ENCODE results near the gene ATP2A2. TPM values are rescaled to one million over a fixed set of nuclear protein-coding genes. Genes with fewer than 3 reads are reported as not detected.

The ATP2A2 gene
- total and polyA plus RNA-seq, 4 donors: 20.9 to 198 (median 67.6) TPM

GRCh38 chr12:110333201-110333600 is 52.2 kb downstream of the ATP2A2 start:
- no peaks in the 10 kb centered on the region for H3K27me3 ChIP-seq (ENCODE audit: control insufficient read depth in 4 of 4, insufficient read depth in 4 of 4, low read length in 3 of 4)
- no peak for DNase-seq (ENCODE audit: low spot score)
- H3K9me3 ChIP-seq (ENCODE audit: control insufficient read depth in 4 of 4, low read length in 3 of 4): no peaks in the 10 kb centered on the region
- TF ChIP-seq NR2F2 (IDR thresholded peaks at IDR 0.05): no peak
- TF ChIP-seq HNF4G (IDR thresholded peaks at IDR 0.05): no peak
- TF ChIP-seq SP1 (IDR thresholded peaks at IDR 0.05): no peak
- no peak for TF ChIP-seq ZBTB33 (IDR thresholded peaks at IDR 0.05)
- TF ChIP-seq RAD21 (IDR thresholded peaks at IDR 0.05): no peak
- TF ChIP-seq, protein P1, sequence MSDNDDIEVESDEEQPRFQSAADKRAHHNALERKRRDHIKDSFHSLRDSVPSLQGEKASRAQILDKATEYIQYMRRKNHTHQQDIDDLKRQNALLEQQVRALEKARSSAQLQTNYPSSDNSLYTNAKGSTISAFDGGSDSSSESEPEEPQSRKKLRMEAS (IDR thresholded peaks at IDR 0.05): no peak
- TF ChIP-seq FOXA2 (IDR thresholded peaks at IDR 0.05): no peak
- TF ChIP-seq GABPA (IDR thresholded peaks at IDR 0.05 in 1 of 2, conservative IDR thresholded peaks at IDR 0.05 in 1 of 2): no peak
- TF ChIP-seq, protein P2, sequence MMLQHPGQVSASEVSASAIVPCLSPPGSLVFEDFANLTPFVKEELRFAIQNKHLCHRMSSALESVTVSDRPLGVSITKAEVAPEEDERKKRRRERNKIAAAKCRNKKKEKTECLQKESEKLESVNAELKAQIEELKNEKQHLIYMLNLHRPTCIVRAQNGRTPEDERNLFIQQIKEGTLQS (IDR thresholded peaks at IDR 0.05): no peak
- TF ChIP-seq HNF4A (conservative IDR thresholded peaks at IDR 0.05): no peak
- TF ChIP-seq YY1 (IDR thresholded peaks at IDR 0.05): no peak
- no peak for TF ChIP-seq JUND (IDR thresholded peaks at IDR 0.05)
- H3K9ac ChIP-seq (ENCODE audit: low read depth in 1 of 2, low read length in 2 of 2): no peak overlapping the region
- no peak overlapping the region for H3K4me3 ChIP-seq (ENCODE audit: low read depth in 1 of 3, low read length in 3 of 3)
- H3K36me3 ChIP-seq (ENCODE audit: control insufficient read depth in 4 of 4, insufficient read depth in 3 of 4, low read depth in 1 of 4, low read length in 3 of 4): peaks cover 16 to 81% (median 76%) of the 10 kb centered on the region in 4 donors
- no peaks in the 10 kb centered on the region for H3K4me1 ChIP-seq (ENCODE audit: control insufficient read depth in 4 of 4, insufficient read depth in 4 of 4, low read length in 3 of 4)
- no peak overlapping the region for H3K27ac ChIP-seq (ENCODE audit: low read depth in 1 of 2, low read length in 2 of 2)

GRCh38 chr12:110335481-110336045 is 54.5 kb downstream of the ATP2A2 start:
- peaks cover 21 to 85% (median 82%) of the 10 kb centered on the region in 4 donors for H3K36me3 ChIP-seq (ENCODE audit: control insufficient read depth in 4 of 4, insufficient read depth in 3 of 4, low read depth in 1 of 4, low read length in 3 of 4)
- no peaks in the 10 kb centered on the region for H3K27me3 ChIP-seq (ENCODE audit: control insufficient read depth in 4 of 4, insufficient read depth in 4 of 4, low read length in 3 of 4)
- TF ChIP-seq ZBTB33 (IDR thresholded peaks at IDR 0.05): no peak
- TF ChIP-seq, protein P3, sequence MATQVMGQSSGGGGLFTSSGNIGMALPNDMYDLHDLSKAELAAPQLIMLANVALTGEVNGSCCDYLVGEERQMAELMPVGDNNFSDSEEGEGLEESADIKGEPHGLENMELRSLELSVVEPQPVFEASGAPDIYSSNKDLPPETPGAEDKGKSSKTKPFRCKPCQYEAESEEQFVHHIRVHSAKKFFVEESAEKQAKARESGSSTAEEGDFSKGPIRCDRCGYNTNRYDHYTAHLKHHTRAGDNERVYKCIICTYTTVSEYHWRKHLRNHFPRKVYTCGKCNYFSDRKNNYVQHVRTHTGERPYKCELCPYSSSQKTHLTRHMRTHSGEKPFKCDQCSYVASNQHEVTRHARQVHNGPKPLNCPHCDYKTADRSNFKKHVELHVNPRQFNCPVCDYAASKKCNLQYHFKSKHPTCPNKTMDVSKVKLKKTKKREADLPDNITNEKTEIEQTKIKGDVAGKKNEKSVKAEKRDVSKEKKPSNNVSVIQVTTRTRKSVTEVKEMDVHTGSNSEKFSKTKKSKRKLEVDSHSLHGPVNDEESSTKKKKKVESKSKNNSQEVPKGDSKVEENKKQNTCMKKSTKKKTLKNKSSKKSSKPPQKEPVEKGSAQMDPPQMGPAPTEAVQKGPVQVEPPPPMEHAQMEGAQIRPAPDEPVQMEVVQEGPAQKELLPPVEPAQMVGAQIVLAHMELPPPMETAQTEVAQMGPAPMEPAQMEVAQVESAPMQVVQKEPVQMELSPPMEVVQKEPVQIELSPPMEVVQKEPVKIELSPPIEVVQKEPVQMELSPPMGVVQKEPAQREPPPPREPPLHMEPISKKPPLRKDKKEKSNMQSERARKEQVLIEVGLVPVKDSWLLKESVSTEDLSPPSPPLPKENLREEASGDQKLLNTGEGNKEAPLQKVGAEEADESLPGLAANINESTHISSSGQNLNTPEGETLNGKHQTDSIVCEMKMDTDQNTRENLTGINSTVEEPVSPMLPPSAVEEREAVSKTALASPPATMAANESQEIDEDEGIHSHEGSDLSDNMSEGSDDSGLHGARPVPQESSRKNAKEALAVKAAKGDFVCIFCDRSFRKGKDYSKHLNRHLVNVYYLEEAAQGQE (IDR thresholded peaks at IDR 0.05): no peak
- TF ChIP-seq, protein P1 (IDR thresholded peaks at IDR 0.05): no peak
- H3K9ac ChIP-seq (ENCODE audit: low read depth in 1 of 2, low read length in 2 of 2): no peak overlapping the region
- no peaks in the 10 kb centered on the region for H3K4me1 ChIP-seq (ENCODE audit: control insufficient read depth in 4 of 4, insufficient read depth in 4 of 4, low read length in 3 of 4)
- no peak for DNase-seq (ENCODE audit: low spot score)
- 81% methylated on average over 4 of the region's 4 CpGs for WGBS
- no peaks in the 10 kb centered on the region for H3K9me3 ChIP-seq (ENCODE audit: control insufficient read depth in 4 of 4, low read length in 3 of 4)
- no peak overlapping the region for H3K27ac ChIP-seq (ENCODE audit: low read depth in 1 of 2, low read length in 2 of 2)
- H3K4me3 ChIP-seq (ENCODE audit: low read depth in 1 of 3, low read length in 3 of 3): no peak overlapping the region

All from liver (tissue), 9 donors.